ENCODE results near the gene CBLN3. TPM values are rescaled to one million over a fixed set of nuclear protein-coding genes. Genes with fewer than 3 reads are reported as not detected.

CBLN3 gene
- total and polyA plus RNA-seq, 9 of the 15 experiments (the other 6 are each of a cell fraction or from before 2014, with no cell fraction given), result 0.05 to 0.59 (median 0.26) TPM; not detected in 1

DNA sequence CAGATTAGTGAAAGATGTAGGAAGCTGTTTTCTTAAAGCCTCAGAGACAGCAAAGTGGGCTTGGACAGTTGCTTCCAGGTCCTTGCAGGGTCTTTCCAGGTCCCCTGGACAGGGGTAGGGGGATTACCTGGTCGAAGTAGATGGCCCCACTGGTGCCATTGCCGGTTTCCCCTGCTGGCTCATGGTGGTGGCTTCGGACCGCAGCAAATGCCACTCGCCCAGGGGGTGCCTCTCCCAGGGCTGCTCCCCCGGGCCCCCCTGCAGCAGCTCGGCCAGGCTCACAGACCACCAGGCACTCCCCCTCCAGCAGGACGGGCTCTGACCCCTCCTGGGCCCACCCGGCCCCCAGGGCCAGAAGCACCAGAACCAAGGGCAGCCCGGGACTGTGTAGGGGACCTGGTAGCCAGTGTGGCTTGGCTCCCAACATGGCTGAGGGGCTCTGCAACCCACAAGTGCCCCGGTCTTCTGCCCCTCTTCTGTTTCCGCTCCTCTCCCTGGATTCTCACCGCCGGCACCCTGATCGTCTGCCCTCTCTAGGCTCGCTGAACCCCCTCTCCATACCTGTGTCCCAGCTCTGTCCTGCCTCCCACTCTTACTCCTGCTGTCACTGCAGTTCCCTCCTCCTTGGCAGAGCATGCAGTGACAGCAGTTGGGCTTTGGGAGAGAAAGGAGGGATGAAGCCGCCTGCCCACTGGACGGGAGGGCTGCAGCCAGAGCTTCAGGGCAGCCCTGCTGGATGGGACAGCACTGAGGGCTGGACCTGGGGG lies 657 bp downstream of the CBLN3 start:
- H2AFZ ChIP-seq (ENCODE audit: low read depth, low read length), result peak overlapping the region; percentile 79
- peak overlapping the region; percentile 83 to 84; a peak in 3 of 4 replicates for H3K9ac ChIP-seq (ENCODE audit: insufficient read depth in 1 of 2, low read depth in 2 of 2, low read length in 2 of 2)
- no peaks in the 10 kb centered on the region; the same call in 1 of the 2 replicates for H3K9me3 ChIP-seq (replicated peaks; ENCODE audit: control insufficient read depth, insufficient read depth, low read depth, low read length)
- no peak for ATAC-seq
- intact Hi-C loops (cut with micrococcal nuclease) (no loop called here), in situ Hi-C loops (cut with MboI) (no loop called here)
- peaks cover 3% of the 10 kb centered on the region for H3K9me1 ChIP-seq (ENCODE audit: control insufficient read depth, insufficient read depth, low read length)
- H3K4me3 ChIP-seq, result no peak overlapping the region
- ChIA-PET POLR2A (interaction anchor here (0.7 to 3.9 kb wide), 3 partner anchors 8 to 12 kb away, joined by 3 to 43 read pairs (median 3); partner anchors contain the start of gene SDR39U1), CTCF (ENCODE audit: low intra/inter-chr PET ratio) (interaction anchor here (0.7 to 1.0 kb wide), 2 partner anchors 17 to 95 kb away, joined by 3 read pairs; no protein-coding TSS in a partner anchor)
- no peak for FAIRE-seq
- peak overlapping the region; percentile 85; the same call in 2 of the 3 replicates for H3K27ac ChIP-seq (ENCODE audit: extremely low read depth, low read depth, low read length)
- H3K27me3 ChIP-seq (ENCODE audit: control insufficient read depth in 2 of 2, insufficient read depth in 2 of 2, low read length in 2 of 2), result no peaks in the 10 kb centered on the region
- peaks cover 41 to 53% of the 10 kb centered on the region in 2 experiments for H3K4me1 ChIP-seq (replicated peaks in 1 of 2; ENCODE audit: control insufficient read depth in 2 of 2, insufficient read depth in 2 of 2, low read length in 2 of 2)
- H3K79me2 ChIP-seq (ENCODE audit: control insufficient read depth, insufficient read depth, low read length), result peaks cover 12% of the 10 kb centered on the region
- BruUV-seq (replicated peaks), result no TSS peak
- WGBS (ENCODE audit: insufficient coverage, low coverage, missing lambda C conversion rate), result 89% methylated on average over 8 of the region's 18 CpGs
- peak overlapping the region; percentile 92; the same call in 1 of the 2 replicates for H3K4me2 ChIP-seq (ENCODE audit: insufficient read depth, low read length)
- peaks cover 16% of the 10 kb centered on the region; the same call in 2 of the 3 replicates for H3K36me3 ChIP-seq (ENCODE audit: control insufficient read depth, insufficient read depth, low read length)
- peaks cover 5% of the 10 kb centered on the region; the same call in 1 of the 2 replicates for H4K20me1 ChIP-seq (replicated peaks; ENCODE audit: control insufficient read depth, insufficient read depth, low read length)
- no peak for DNase-seq (ENCODE audit: extremely low read depth in 1 of 4, low spot score in 3 of 4)
- TF ChIP-seq, protein P1, sequence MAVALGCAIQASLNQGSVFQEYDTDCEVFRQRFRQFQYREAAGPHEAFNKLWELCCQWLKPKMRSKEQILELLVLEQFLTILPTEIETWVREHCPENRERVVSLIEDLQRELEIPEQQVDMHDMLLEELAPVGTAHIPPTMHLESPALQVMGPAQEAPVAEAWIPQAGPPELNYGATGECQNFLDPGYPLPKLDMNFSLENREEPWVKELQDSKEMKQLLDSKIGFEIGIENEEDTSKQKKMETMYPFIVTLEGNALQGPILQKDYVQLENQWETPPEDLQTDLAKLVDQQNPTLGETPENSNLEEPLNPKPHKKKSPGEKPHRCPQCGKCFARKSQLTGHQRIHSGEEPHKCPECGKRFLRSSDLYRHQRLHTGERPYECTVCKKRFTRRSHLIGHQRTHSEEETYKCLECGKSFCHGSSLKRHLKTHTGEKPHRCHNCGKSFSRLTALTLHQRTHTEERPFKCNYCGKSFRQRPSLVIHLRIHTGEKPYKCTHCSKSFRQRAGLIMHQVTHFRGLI (CRISPR knock-in tag; IDR thresholded peaks at IDR 0.05), result no peak
- TF ChIP-seq RREB1 (CRISPR knock-in tag; IDR thresholded peaks at IDR 0.05), result no peak
- TF ChIP-seq ZNF766 (CRISPR knock-in tag; conservative IDR thresholded peaks at IDR 0.05), result no peak
- TF ChIP-seq TAF7 (tag; IDR thresholded peaks at IDR 0.05), result no peak
- no peak for TF ChIP-seq ZNF436 (CRISPR knock-in tag; IDR thresholded peaks at IDR 0.05)
- TF ChIP-seq RBM17 (IDR thresholded peaks at IDR 0.05; ENCODE audit: borderline replicate concordance, low read depth, low read length), result no peak
- TF ChIP-seq MTA3 (IDR thresholded peaks at IDR 0.05; ENCODE audit: borderline replicate concordance), result no peak
- no peak for TF ChIP-seq MLLT1 (IDR thresholded peaks at IDR 0.05)
- TF ChIP-seq SETDB1 (IDR thresholded peaks at IDR 0.05; ENCODE audit: low read length), result no peak
- no peak for TF ChIP-seq ELF4 (CRISPR knock-in tag; IDR thresholded peaks at IDR 0.05)
- no peak for TF ChIP-seq NR1H2 (CRISPR knock-in tag; IDR thresholded peaks at IDR 0.05)
- TF ChIP-seq CC2D1A (IDR thresholded peaks at IDR 0.05), result no peak
- no peak for TF ChIP-seq ELF1 (tag; IDR thresholded peaks at IDR 0.05)
